HEK293 (cell line): Measurements from ENCODE around the gene SAFB.

Source experiments
- CTCF ChIA-PET: fragments of 350-600 bp; formaldehyde crosslinking; extraction: SDS; loops from one replicate; lab custom pipeline; 2021; ENCODE audit warnings: antibody characterized with exemption; lab: Yijun Ruan, JAX
- POLR2A ChIA-PET: fragments of 300-600 bp; formaldehyde crosslinking; extraction: SDS; loops from one replicate; lab custom pipeline; 2020; ENCODE audit warnings: antibody characterized with exemption, inconsistent platforms; lab: Yijun Ruan, JAX
- H3K27ac ChIP-seq: fragments of 200-500 bp; sonication (Bioruptor generic); 2 replicates; pipeline ENCODE4 v1.5.1; 2014; ENCODE audit warnings: low read depth, low read length, control low read depth, inconsistent platforms; ENCODE audit errors: extremely low read depth
- H3K36me3 ChIP-seq, 2 experiments: fragments of 200-500 bp in 1 of 2; sonication (Bioruptor generic) in 1 of 2; 1 replicate in 1 of 2; 2 replicates in 1 of 2; pipeline ENCODE4 v1.5.1; 2014 to 2017; ENCODE audit warnings: inconsistent platforms in 2 of 2, low read length in 2 of 2; ENCODE audit not compliant: control insufficient read depth in 2 of 2, insufficient read depth in 1 of 2
- H3K4me1 ChIP-seq: fragments of 200-500 bp; sonication (Bioruptor generic); 2 replicates; pipeline ENCODE4 v1.5.1; 2014; ENCODE audit warnings: mild to moderate bottlenecking, low read length, inconsistent platforms; ENCODE audit not compliant: control insufficient read depth, insufficient read depth
- H3K4me3 ChIP-seq: 2 replicates; pipeline ENCODE4 v1.5.1; 2011; ENCODE audit warnings: low read depth, mild to moderate bottlenecking, control low read depth, low read length, moderate library complexity
- H3K9me3 ChIP-seq: fragments of 200-500 bp; sonication (Bioruptor generic); 2 replicates; pipeline ENCODE4 v1.5.1; 2014; ENCODE audit warnings: low read depth, low read length, inconsistent platforms; ENCODE audit not compliant: control insufficient read depth, insufficient read depth
- BCL11B ChIP-seq: fragments of 450-650 bp; formaldehyde crosslinking; IDR thresholded peaks from 2 replicates; pipeline ENCODE4 v1.5.1; 2016; ENCODE audit warnings: low read depth, missing biosample characterization, missing genetic modification characterization
- OSR2 ChIP-seq: fragments of 450-650 bp; formaldehyde crosslinking; IDR thresholded peaks from 2 replicates; pipeline ENCODE4 v1.5.1; 2016; ENCODE audit warnings: missing biosample characterization, missing genetic modification characterization
- REPIN1 ChIP-seq: fragments of 450-650 bp; formaldehyde crosslinking; IDR thresholded peaks from 2 replicates; pipeline ENCODE4 v1.5.1; 2017; ENCODE audit warnings: missing biosample characterization, missing genetic modification characterization, low read depth
- SALL2 ChIP-seq: fragments of 450-650 bp; formaldehyde crosslinking; IDR thresholded peaks from 2 replicates; pipeline ENCODE4 v1.5.0; 2017; ENCODE audit warnings: missing biosample characterization, mild to moderate bottlenecking, missing genetic modification characterization, borderline replicate concordance
- YY1 ChIP-seq: fragments of 450-650 bp; formaldehyde crosslinking; IDR thresholded peaks from 2 replicates; pipeline ENCODE4 v1.5.1; 2018; ENCODE audit warnings: missing biosample characterization, missing genetic modification characterization
- YY2 ChIP-seq: fragments of 450-650 bp; formaldehyde crosslinking; IDR thresholded peaks from 2 replicates; pipeline ENCODE4 v1.5.1; 2016; ENCODE audit warnings: missing biosample characterization, missing genetic modification characterization
- ZBTB17 ChIP-seq: fragments of 450-650 bp; formaldehyde crosslinking; IDR thresholded peaks from 2 replicates; pipeline ENCODE4 v1.5.1; 2016; ENCODE audit warnings: missing biosample characterization, missing genetic modification characterization
- ZNF146 ChIP-seq: fragments of 450-650 bp; formaldehyde crosslinking; IDR thresholded peaks from 2 replicates; pipeline ENCODE4 v1.5.1; 2016; ENCODE audit warnings: missing biosample characterization, missing genetic modification characterization
- ZNF157 ChIP-seq: fragments of 450-650 bp; formaldehyde crosslinking; IDR thresholded peaks from 2 replicates; pipeline ENCODE4 v1.5.1; 2016; ENCODE audit warnings: missing biosample characterization, missing genetic modification characterization
- ZNF16 ChIP-seq: fragments of 450-650 bp; formaldehyde crosslinking; IDR thresholded peaks from 2 replicates; pipeline ENCODE4 v1.5.1; 2016; ENCODE audit warnings: low read depth, missing biosample characterization, missing genetic modification characterization
- ZNF169 ChIP-seq: fragments of 450-650 bp; formaldehyde crosslinking; IDR thresholded peaks from 2 replicates; pipeline ENCODE4 v1.5.1; 2016; ENCODE audit warnings: missing biosample characterization, missing genetic modification characterization
- ZNF266 ChIP-seq: fragments of 450-650 bp; formaldehyde crosslinking; IDR thresholded peaks from 2 replicates; pipeline ENCODE4 v1.5.1; 2016; ENCODE audit warnings: missing biosample characterization, missing genetic modification characterization, low read depth
- ZNF274 ChIP-seq, 2 experiments: fragments of 200-500 bp in 1 of 2; fragments of 450-650 bp in 1 of 2; sonication (Bioruptor generic) in 1 of 2; formaldehyde crosslinking in 1 of 2; IDR thresholded peaks; 2 replicates each; pipeline versions ENCODE4 v1.5.1 to v1.6.1; 2014 to 2016; ENCODE audit warnings: borderline replicate concordance in 1 of 2, inconsistent platforms in 1 of 2, low read length in 1 of 2, missing biosample characterization in 1 of 2, missing genetic modification characterization in 1 of 2
- ZNF341 ChIP-seq: fragments of 450-650 bp; formaldehyde crosslinking; IDR thresholded peaks from 2 replicates; pipeline ENCODE4; 2016; ENCODE audit warnings: low read depth, missing biosample characterization, missing genetic modification characterization
- ZNF366 ChIP-seq: fragments of 450-650 bp; formaldehyde crosslinking; conservative IDR thresholded peaks from 2 replicates; pipeline ENCODE4 v1.5.1; 2016; ENCODE audit warnings: missing biosample characterization, missing genetic modification characterization
- ZNF391 ChIP-seq: fragments of 450-650 bp; formaldehyde crosslinking; IDR thresholded peaks from 2 replicates; pipeline ENCODE4 v1.5.1; 2016; ENCODE audit warnings: low read depth, missing biosample characterization, missing genetic modification characterization, borderline replicate concordance
- ZNF433 ChIP-seq: fragments of 450-650 bp; formaldehyde crosslinking; IDR thresholded peaks from 2 replicates; pipeline ENCODE4 v1.5.1; 2016; ENCODE audit warnings: missing biosample characterization, missing genetic modification characterization, low read depth
- ZNF473 ChIP-seq: fragments of 450-650 bp; formaldehyde crosslinking; IDR thresholded peaks from 2 replicates; pipeline ENCODE4 v1.5.1; 2017; ENCODE audit warnings: missing biosample characterization, missing genetic modification characterization
- ZNF48 ChIP-seq: fragments of 450-650 bp; formaldehyde crosslinking; IDR thresholded peaks from 2 replicates; pipeline ENCODE4 v1.5.1; 2016; ENCODE audit warnings: missing biosample characterization, missing genetic modification characterization
- ZNF747 ChIP-seq: fragments of 450-650 bp; formaldehyde crosslinking; IDR thresholded peaks from 2 replicates; pipeline ENCODE4 v1.5.1; 2016; ENCODE audit warnings: missing biosample characterization, missing genetic modification characterization
- ZNF785 ChIP-seq: fragments of 450-650 bp; formaldehyde crosslinking; IDR thresholded peaks from 2 replicates; pipeline ENCODE4 v1.5.1; 2016; ENCODE audit warnings: missing biosample characterization, missing genetic modification characterization
- TF ChIP-seq, protein P1 (sequence below): fragments of 450-650 bp; formaldehyde crosslinking; IDR thresholded peaks from 2 replicates; pipeline ENCODE4 v1.5.1; 2016; ENCODE audit warnings: missing biosample characterization, missing genetic modification characterization
- TF ChIP-seq, protein P2 (sequence below): fragments of 450-650 bp; formaldehyde crosslinking; IDR thresholded peaks from 2 replicates; pipeline ENCODE4 v1.5.1; 2016; ENCODE audit warnings: missing biosample characterization, missing genetic modification characterization
- TF ChIP-seq, protein P3 (sequence below): fragments of 450-650 bp; IDR thresholded peaks from 2 replicates; pipeline ENCODE4 v1.5.1; 2018; ENCODE audit warnings: missing biosample characterization, mild to moderate bottlenecking, missing genetic modification characterization
- TF ChIP-seq, protein P4 (sequence below): fragments of 450-650 bp; formaldehyde crosslinking; IDR thresholded peaks from 2 replicates; pipeline ENCODE4 v1.5.1; 2016; ENCODE audit warnings: missing biosample characterization, missing genetic modification characterization
- TF ChIP-seq, protein P5 (sequence below): fragments of 450-650 bp; formaldehyde crosslinking; IDR thresholded peaks from 2 replicates; pipeline ENCODE4; 2016; ENCODE audit warnings: missing biosample characterization, missing genetic modification characterization

The SAFB gene

DNA sequence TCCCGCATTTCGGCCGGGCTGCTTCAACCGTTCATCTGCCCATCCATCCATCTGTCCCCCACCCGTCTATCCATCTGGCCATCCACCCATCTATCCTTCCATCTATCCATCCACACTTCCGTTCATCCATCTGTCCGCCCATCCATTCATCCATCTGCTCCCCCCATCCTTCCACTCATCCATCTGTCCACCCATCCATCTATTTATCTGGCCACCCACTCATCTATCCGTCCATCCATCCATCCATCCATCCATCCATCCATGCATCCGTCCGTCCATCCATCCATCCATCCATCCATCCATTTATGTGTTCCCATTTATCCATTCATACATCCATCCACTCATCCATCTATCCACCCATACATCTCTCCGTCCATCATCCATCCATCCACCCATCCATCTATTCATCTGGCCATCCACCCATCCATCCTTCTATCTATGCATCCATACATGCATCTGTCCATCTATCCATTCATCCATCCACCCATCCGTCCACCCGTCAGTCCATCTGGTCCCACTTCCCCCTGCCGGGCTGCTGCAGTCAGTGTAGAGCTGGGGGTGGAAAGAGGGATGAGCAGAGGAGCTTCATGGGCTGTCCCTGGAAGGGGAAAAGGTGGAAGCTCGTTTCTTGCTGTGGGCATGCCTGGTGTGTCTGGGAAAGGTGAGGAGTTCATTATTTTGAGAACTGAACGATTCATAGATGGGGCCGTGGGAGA is 58.7 kb downstream of the SAFB start:
- no peaks in the 10 kb centered on the region for H3K4me1 ChIP-seq
- H3K36me3 ChIP-seq: peaks cover 0 to 6% of the 10 kb centered on the region in 2 experiments; a peak in 1 of 3 replicates
- no peaks in the 10 kb centered on the region for H3K9me3 ChIP-seq
- CTCF ChIA-PET: interaction anchor here (1.1 kb wide), 1 partner anchor 10 kb away, joined by 3 read pairs; no protein-coding TSS in a partner anchor
- H3K27ac ChIP-seq: no peak overlapping the region
- POLR2A ChIA-PET: interaction anchor here (0.7 to 1.1 kb wide), 2 partner anchors 59 to 1926 kb away, joined by 3 to 4 read pairs; partner anchors contain the start of genes SAFB and SAFB2
- H3K4me3 ChIP-seq: peak overlapping the region; percentile 94
- TF ChIP-seq ZNF274 (IDR thresholded peaks at IDR 0.05; ENCODE audit: low read length): no peak
- TF ChIP-seq ZNF274 (tag by site-specific recombination; IDR thresholded peaks at IDR 0.05; ENCODE audit: borderline replicate concordance): peak; percentile 63; the same call in 1 of the 2 replicates
- peak; percentile 57; the same call in 1 of the 2 replicates for TF ChIP-seq ZNF785 (tag by site-specific recombination)
- peak; percentile 100 for TF ChIP-seq ZNF366 (tag by site-specific recombination)
- TF ChIP-seq ZNF341 (tag by site-specific recombination): peak; percentile 43
- no peak for TF ChIP-seq OSR2 (tag by site-specific recombination)
- TF ChIP-seq SALL2 (tag by site-specific recombination): no peak
- peak; percentile 81; the same call in 1 of the 2 replicates for TF ChIP-seq ZNF747 (tag by site-specific recombination)
- TF ChIP-seq ZBTB17 (tag by site-specific recombination): peak; percentile 99
- TF ChIP-seq REPIN1 (tag by site-specific recombination): no peak
- no peak for TF ChIP-seq ZNF146 (tag by site-specific recombination)
- TF ChIP-seq, protein P1, sequence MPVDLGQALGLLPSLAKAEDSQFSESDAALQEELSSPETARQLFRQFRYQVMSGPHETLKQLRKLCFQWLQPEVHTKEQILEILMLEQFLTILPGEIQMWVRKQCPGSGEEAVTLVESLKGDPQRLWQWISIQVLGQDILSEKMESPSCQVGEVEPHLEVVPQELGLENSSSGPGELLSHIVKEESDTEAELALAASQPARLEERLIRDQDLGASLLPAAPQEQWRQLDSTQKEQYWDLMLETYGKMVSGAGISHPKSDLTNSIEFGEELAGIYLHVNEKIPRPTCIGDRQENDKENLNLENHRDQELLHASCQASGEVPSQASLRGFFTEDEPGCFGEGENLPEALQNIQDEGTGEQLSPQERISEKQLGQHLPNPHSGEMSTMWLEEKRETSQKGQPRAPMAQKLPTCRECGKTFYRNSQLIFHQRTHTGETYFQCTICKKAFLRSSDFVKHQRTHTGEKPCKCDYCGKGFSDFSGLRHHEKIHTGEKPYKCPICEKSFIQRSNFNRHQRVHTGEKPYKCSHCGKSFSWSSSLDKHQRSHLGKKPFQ (tag by site-specific recombination): no peak
- TF ChIP-seq, protein P2, sequence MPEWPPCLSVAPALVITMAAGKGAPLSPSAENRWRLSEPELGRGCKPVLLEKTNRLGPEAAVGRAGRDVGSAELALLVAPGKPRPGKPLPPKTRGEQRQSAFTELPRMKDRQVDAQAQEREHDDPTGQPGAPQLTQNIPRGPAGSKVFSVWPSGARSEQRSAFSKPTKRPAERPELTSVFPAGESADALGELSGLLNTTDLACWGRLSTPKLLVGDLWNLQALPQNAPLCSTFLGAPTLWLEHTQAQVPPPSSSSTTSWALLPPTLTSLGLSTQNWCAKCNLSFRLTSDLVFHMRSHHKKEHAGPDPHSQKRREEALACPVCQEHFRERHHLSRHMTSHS (tag by site-specific recombination): peak; percentile 36; the same call in 1 of the 2 replicates
- no peak for TF ChIP-seq YY1
- peak; percentile 68 for TF ChIP-seq BCL11B (tag by site-specific recombination)
- TF ChIP-seq, protein P3, sequence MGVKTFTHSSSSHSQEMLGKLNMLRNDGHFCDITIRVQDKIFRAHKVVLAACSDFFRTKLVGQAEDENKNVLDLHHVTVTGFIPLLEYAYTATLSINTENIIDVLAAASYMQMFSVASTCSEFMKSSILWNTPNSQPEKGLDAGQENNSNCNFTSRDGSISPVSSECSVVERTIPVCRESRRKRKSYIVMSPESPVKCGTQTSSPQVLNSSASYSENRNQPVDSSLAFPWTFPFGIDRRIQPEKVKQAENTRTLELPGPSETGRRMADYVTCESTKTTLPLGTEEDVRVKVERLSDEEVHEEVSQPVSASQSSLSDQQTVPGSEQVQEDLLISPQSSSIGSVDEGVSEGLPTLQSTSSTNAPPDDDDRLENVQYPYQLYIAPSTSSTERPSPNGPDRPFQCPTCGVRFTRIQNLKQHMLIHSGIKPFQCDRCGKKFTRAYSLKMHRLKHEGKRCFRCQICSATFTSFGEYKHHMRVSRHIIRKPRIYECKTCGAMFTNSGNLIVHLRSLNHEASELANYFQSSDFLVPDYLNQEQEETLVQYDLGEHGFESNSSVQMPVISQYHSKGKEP (tag by site-specific recombination): no peak
- peak; percentile 74; the same call in 1 of the 2 replicates for TF ChIP-seq ZNF473 (tag by site-specific recombination)
- peak; percentile 34; the same call in 1 of the 2 replicates for TF ChIP-seq ZNF169
- 0 out of 2 replicates have a peak, but pooled peaks have one; percentile 5 for TF ChIP-seq YY2
- TF ChIP-seq, protein P4, sequence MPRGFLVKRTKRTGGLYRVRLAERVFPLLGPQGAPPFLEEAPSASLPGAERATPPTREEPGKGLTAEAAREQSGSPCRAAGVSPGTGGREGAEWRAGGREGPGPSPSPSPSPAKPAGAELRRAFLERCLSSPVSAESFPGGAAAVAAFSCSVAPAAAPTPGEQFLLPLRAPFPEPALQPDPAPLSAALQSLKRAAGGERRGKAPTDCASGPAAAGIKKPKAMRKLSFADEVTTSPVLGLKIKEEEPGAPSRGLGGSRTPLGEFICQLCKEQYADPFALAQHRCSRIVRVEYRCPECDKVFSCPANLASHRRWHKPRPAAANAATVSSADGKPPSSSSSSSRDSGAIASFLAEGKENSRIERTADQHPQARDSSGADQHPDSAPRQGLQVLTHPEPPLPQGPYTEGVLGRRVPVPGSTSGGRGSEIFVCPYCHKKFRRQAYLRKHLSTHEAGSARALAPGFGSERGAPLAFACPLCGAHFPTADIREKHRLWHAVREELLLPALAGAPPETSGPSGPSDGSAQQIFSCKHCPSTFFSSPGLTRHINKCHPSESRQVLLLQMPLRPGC (tag by site-specific recombination): 0 out of 2 replicates have a peak, but pooled peaks have one; percentile 34
- peak; percentile 7; the same call in 1 of the 2 replicates for TF ChIP-seq ZNF266 (tag by site-specific recombination)
- 0 out of 2 replicates have a peak, but pooled peaks have one; percentile 12 for TF ChIP-seq ZNF157 (tag by site-specific recombination)
- TF ChIP-seq ZNF391 (tag by site-specific recombination): 0 out of 2 replicates have a peak, but pooled peaks have one; percentile 10
- no peak for TF ChIP-seq ZNF48 (tag by site-specific recombination)
- TF ChIP-seq, protein P5, sequence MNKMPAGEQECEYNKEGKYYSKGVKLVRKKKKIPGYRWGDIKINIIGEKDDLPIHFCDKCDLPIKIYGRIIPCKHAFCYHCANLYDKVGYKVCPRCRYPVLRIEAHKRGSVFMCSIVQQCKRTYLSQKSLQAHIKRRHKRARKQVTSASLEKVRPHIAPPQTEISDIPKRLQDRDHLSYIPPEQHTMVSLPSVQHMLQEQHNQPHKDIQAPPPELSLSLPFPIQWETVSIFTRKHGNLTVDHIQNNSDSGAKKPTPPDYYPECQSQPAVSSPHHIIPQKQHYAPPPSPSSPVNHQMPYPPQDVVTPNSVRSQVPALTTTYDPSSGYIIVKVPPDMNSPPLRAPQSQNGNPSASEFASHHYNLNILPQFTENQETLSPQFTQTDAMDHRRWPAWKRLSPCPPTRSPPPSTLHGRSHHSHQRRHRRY (tag by site-specific recombination): peak; percentile 67; the same call in 1 of the 2 replicates
- peak; percentile 27; the same call in 1 of the 2 replicates for TF ChIP-seq ZNF16 (tag by site-specific recombination)
- TF ChIP-seq ZNF433: 0 out of 2 replicates have a peak, but pooled peaks have one; percentile 3
